Coronary artery (tissue), 2 donors: ENCODE results near the gene MKRN2.

Source experiments
- DNase-seq: peaks from one replicate; pipeline ENCODE4 v3.0.0-alpha.2; 2017; ENCODE audit warnings: low spot score
- H3K27ac ChIP-seq, 2 donors: fragments of 200-600 bp; sonication (generic); one replicate each; pipeline ENCODE4 v1.5.1; 2016 to 2019
- H3K4me3 ChIP-seq: fragments of 200-600 bp; sonication (generic); 2 replicates; pipeline ENCODE4 v1.5.1; 2016; ENCODE audit warnings: mild to moderate bottlenecking, moderate library complexity
- TF ChIP-seq, protein P1 (sequence below): fragments of 200-600 bp; sonication (generic); IDR thresholded peaks from one replicate; pipeline ENCODE4 v1.5.1; 2019; ENCODE audit warnings: antibody characterized with exemption

The MKRN2 gene

DNA sequence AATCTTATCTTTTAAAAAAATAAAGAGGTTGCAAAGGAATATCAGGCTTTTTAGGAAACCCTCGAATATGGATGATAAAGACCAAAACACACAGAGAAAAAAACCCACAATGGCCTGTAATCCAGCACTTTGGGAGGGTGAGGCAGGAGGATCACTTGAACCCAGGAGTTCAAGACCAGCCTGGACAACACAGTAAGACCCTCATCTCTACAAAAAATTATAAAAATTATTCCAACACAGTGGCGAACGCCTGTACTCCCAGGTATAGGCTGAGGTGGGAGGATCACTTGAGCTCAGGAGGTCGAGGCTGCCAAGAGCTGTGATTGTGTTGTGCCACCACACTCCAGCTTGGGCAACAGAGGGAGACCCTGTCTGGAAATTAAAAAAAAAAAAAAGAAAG, 76.2 kb downstream of the MKRN2 start:
- DNase-seq = no peak
- no peak overlapping the region for H3K27ac ChIP-seq
- TF ChIP-seq, protein P1, sequence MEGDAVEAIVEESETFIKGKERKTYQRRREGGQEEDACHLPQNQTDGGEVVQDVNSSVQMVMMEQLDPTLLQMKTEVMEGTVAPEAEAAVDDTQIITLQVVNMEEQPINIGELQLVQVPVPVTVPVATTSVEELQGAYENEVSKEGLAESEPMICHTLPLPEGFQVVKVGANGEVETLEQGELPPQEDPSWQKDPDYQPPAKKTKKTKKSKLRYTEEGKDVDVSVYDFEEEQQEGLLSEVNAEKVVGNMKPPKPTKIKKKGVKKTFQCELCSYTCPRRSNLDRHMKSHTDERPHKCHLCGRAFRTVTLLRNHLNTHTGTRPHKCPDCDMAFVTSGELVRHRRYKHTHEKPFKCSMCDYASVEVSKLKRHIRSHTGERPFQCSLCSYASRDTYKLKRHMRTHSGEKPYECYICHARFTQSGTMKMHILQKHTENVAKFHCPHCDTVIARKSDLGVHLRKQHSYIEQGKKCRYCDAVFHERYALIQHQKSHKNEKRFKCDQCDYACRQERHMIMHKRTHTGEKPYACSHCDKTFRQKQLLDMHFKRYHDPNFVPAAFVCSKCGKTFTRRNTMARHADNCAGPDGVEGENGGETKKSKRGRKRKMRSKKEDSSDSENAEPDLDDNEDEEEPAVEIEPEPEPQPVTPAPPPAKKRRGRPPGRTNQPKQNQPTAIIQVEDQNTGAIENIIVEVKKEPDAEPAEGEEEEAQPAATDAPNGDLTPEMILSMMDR = no peak
- H3K4me3 ChIP-seq = no peak overlapping the region
